ENCODE data around the gene F7.

DNA sequence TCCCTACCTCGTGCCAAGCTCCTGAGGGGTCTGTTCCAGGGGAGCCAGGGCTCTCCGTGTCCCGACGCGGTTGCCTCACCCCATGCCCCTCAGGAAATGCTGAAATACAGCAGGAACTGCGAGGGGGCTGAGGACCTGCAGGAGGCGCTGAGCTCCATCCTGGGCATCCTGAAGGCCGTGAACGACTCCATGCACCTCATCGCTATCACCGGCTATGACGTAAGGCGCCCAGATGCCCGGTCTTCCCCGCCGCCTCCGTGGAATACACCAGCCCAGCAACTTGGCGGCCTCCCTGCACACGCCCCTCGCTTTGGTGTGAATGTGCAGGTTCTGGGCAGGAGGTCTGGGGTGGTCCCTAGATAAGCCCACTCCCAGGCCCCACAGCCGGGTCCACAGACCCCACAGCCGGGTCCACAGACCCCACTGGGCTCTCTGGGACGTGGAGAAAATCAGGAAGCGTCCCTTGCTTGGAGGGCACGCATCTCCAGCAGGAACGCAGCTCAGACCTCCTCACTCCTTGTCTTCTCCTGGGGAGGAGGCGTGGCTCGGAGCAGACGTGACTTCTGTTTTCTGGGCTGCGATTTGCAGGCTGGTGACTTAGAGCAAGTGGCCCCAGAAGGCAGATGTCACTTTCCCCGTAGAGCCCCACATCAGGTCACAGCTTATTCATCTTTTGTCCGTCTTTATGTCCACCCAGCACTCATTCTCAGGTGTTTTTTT, 19.4 kb upstream of the F7 start:
- TF ChIP-seq, protein P1, sequence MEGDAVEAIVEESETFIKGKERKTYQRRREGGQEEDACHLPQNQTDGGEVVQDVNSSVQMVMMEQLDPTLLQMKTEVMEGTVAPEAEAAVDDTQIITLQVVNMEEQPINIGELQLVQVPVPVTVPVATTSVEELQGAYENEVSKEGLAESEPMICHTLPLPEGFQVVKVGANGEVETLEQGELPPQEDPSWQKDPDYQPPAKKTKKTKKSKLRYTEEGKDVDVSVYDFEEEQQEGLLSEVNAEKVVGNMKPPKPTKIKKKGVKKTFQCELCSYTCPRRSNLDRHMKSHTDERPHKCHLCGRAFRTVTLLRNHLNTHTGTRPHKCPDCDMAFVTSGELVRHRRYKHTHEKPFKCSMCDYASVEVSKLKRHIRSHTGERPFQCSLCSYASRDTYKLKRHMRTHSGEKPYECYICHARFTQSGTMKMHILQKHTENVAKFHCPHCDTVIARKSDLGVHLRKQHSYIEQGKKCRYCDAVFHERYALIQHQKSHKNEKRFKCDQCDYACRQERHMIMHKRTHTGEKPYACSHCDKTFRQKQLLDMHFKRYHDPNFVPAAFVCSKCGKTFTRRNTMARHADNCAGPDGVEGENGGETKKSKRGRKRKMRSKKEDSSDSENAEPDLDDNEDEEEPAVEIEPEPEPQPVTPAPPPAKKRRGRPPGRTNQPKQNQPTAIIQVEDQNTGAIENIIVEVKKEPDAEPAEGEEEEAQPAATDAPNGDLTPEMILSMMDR (IDR thresholded peaks at IDR 0.05), result no peak; the same call in 1 of the 2 replicates
- TF ChIP-seq POLR2AphosphoS5 (IDR thresholded peaks at IDR 0.05; ENCODE audit: low read depth, low read length) (no peak), TCF7L2 (IDR thresholded peaks at IDR 0.05; ENCODE audit: low read depth, low read length) (no peak)
- TF ChIP-seq, protein P2, sequence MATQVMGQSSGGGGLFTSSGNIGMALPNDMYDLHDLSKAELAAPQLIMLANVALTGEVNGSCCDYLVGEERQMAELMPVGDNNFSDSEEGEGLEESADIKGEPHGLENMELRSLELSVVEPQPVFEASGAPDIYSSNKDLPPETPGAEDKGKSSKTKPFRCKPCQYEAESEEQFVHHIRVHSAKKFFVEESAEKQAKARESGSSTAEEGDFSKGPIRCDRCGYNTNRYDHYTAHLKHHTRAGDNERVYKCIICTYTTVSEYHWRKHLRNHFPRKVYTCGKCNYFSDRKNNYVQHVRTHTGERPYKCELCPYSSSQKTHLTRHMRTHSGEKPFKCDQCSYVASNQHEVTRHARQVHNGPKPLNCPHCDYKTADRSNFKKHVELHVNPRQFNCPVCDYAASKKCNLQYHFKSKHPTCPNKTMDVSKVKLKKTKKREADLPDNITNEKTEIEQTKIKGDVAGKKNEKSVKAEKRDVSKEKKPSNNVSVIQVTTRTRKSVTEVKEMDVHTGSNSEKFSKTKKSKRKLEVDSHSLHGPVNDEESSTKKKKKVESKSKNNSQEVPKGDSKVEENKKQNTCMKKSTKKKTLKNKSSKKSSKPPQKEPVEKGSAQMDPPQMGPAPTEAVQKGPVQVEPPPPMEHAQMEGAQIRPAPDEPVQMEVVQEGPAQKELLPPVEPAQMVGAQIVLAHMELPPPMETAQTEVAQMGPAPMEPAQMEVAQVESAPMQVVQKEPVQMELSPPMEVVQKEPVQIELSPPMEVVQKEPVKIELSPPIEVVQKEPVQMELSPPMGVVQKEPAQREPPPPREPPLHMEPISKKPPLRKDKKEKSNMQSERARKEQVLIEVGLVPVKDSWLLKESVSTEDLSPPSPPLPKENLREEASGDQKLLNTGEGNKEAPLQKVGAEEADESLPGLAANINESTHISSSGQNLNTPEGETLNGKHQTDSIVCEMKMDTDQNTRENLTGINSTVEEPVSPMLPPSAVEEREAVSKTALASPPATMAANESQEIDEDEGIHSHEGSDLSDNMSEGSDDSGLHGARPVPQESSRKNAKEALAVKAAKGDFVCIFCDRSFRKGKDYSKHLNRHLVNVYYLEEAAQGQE (IDR thresholded peaks at IDR 0.05; ENCODE audit: insufficient read depth in 1 of 2, low read depth in 2 of 2, low read length in 1 of 2), result no peak

All from Panc1 (cell line).